ENCODE data around the gene PDF. TPM values are rescaled to one million over a fixed set of nuclear protein-coding genes. Genes with fewer than 3 reads are reported as not detected.

Gene PDF
- polyA plus RNA-seq, 4 donors: 3.8 to 18.1 (median 8.6) TPM

DNA sequence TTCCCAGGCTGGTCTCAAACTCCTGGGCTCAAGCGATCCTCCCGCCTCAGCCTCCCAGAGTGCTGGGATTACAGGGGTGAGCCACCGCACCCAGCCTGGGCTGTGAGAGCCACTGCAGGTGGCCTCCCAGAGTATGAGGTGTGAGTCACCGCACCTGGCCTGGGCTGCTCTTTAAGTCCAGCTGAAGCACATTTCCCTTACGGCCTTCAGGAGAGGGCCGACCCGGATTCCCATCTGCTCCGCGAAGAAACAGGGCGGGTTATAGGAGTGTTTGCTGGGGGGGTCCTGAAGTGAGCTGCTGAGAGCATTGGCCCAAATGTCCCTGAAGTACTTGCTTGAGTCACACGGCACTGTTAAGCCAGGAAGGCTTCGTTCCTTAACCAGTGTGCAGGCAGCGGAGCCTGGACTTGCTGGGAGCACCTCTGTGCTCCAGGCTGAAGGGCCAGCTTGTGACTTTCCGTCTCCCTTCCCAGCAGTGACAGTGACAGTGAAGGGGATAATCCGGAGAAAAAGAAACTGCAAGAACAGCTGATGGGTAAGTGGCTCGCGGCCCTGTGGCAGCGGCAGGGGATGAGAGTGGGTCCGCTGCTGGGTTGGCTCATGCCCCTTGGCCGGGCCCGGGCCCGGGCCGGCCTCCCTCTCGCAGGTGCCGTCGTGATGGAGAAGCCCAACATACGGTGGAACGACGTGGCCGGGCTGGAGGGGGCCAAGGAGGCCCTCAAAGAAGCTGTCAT is 12.0 kb downstream of the PDF start:
- Histone ChIP-seq H3K36me3 (ENCODE audit: control insufficient read depth in 3 of 3, insufficient read depth in 2 of 3, low read depth in 1 of 3, low read length in 3 of 3) (peaks cover 32 to 95% (median 43%) of the 10 kb centered on the region in 3 donors), H3K4me1 (ENCODE audit: control insufficient read depth in 3 of 3, insufficient read depth in 2 of 3, low read depth in 1 of 3, low read length in 2 of 3) (no peaks in the 10 kb centered on the region), H3K4me3 (ENCODE audit: low read depth in 1 of 3, low read length in 3 of 3) (no peak overlapping the region), H3K27me3 (ENCODE audit: control insufficient read depth in 3 of 3, insufficient read depth in 3 of 3, low read length in 3 of 3) (no peaks in the 10 kb centered on the region), H3K27ac (ENCODE audit: low read depth in 1 of 3, low read length in 2 of 3) (no peak overlapping the region), H3K9me3 (ENCODE audit: control insufficient read depth in 2 of 2, insufficient read depth in 1 of 2, low read depth in 1 of 2, low read length in 1 of 2) (no peaks in the 10 kb centered on the region)
- no peak for FAIRE-seq
- DNase-seq: no peak
- WGBS, 3 donors: 92 to 94% (median 94%) methylated on average over 30 of the region's 30 CpGs

GRCh38 chr16:69316595-69317034 is 13.8 kb downstream of the PDF start:
- peaks cover 0 to 4% (median 3%) of the 10 kb centered on the region in 3 donors for H3K4me1 ChIP-seq (ENCODE audit: control insufficient read depth in 3 of 3, insufficient read depth in 2 of 3, low read depth in 1 of 3, low read length in 2 of 3)
- no peaks in the 10 kb centered on the region for H3K9me3 ChIP-seq (ENCODE audit: control insufficient read depth in 2 of 2, insufficient read depth in 1 of 2, low read depth in 1 of 2, low read length in 1 of 2)
- no peak overlapping the region for H3K4me3 ChIP-seq (ENCODE audit: low read depth in 1 of 3, low read length in 3 of 3)
- no peak for FAIRE-seq
- H3K27ac ChIP-seq (ENCODE audit: low read depth in 1 of 3, low read length in 2 of 3): no peak overlapping the region
- DNase-seq: no peak
- no peaks in the 10 kb centered on the region for H3K27me3 ChIP-seq (ENCODE audit: control insufficient read depth in 3 of 3, insufficient read depth in 3 of 3, low read length in 3 of 3)
- 89 to 93% (median 91%) methylated on average over 17 of the region's 17 CpGs for WGBS, 3 donors
- H3K36me3 ChIP-seq (ENCODE audit: control insufficient read depth in 3 of 3, insufficient read depth in 2 of 3, low read depth in 1 of 3, low read length in 3 of 3): peaks cover 26 to 84% (median 29%) of the 10 kb centered on the region in 3 donors

DNA sequence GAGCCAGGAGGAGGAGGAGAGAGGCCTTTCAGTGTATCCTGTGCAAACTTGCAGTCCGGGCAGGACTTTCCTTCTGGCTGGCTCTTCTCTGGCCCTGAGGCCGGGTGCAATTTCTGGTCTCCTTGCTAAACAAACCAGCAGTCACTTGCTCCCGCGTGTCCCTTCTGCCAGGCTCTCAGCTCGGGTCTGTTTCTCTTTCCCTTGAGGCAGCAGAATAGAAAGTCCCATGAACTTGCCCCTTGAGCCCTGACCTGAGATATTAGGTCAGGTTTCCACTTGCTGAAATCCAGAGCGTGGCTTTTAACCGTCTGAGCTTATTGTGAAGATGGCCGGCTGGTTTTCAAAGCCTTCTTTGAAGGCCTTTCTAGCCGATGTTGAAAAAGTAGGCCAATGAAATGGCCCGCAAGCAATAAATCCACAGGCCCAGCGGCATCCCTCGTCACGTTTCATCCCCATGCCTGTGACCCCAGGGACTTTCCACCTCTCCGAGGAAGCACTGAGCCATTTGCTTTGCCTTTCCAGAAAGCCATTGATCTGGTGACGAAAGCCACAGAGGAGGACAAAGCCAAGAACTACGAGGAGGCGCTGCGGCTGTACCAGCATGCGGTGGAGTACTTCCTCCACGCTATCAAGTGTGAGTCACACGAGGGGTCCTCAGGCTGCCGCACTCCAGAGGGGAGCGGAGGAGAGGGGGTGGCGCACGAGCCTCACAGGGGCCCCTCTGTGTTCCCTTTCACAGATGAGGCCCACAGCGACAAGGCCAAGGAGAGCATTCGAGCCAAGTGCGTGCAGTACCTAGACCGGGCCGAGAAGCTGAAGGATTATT is 14.7 kb downstream of the PDF start:
- Histone ChIP-seq H3K4me3 (ENCODE audit: low read depth in 1 of 3, low read length in 3 of 3) (no peak overlapping the region), H3K27ac (ENCODE audit: low read depth in 1 of 3, low read length in 2 of 3) (no peak overlapping the region), H3K27me3 (ENCODE audit: control insufficient read depth in 3 of 3, insufficient read depth in 3 of 3, low read length in 3 of 3) (no peaks in the 10 kb centered on the region), H3K4me1 (ENCODE audit: control insufficient read depth in 3 of 3, insufficient read depth in 2 of 3, low read depth in 1 of 3, low read length in 2 of 3) (peaks cover 0 to 4% (median 3%) of the 10 kb centered on the region in 3 donors), H3K36me3 (ENCODE audit: control insufficient read depth in 3 of 3, insufficient read depth in 2 of 3, low read depth in 1 of 3, low read length in 3 of 3) (peaks cover 20 to 75% (median 24%) of the 10 kb centered on the region in 3 donors), H3K9me3 (ENCODE audit: control insufficient read depth in 2 of 2, insufficient read depth in 1 of 2, low read depth in 1 of 2, low read length in 1 of 2) (no peaks in the 10 kb centered on the region)
- FAIRE-seq (no peak), DNase-seq (no peak)
- 90 to 91% (median 91%) methylated on average over 30 of the region's 30 CpGs for WGBS, 3 donors

DNA sequence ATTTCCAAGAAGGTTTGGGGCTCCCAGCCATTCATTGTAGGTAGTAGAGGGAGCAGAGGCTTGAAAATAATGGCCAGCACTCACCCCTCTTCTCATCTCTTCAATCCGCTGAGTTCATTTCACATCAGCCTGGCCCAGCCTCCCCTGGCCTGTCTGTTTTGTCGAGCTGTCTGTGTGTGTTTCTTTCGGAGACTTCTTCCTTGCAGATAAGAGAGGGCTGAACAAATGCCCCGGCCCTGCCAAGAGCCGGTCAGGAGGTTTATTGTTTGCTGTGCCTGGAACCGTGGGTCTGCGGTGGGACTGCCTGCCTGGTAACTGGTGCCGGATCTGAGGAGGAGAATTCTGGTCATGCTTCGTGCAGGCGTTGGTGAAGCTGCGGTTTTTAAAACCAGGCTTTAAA is 15.9 kb downstream of the PDF start:
- DNase-seq (no peak), FAIRE-seq (no peak)
- no peaks in the 10 kb centered on the region for H3K27me3 ChIP-seq (ENCODE audit: control insufficient read depth in 3 of 3, insufficient read depth in 3 of 3, low read length in 3 of 3)
- H3K9me3 ChIP-seq (ENCODE audit: control insufficient read depth in 2 of 2, insufficient read depth in 1 of 2, low read depth in 1 of 2, low read length in 1 of 2): no peaks in the 10 kb centered on the region
- peaks cover 12 to 63% (median 13%) of the 10 kb centered on the region in 3 donors for H3K36me3 ChIP-seq (ENCODE audit: control insufficient read depth in 3 of 3, insufficient read depth in 2 of 3, low read depth in 1 of 3, low read length in 3 of 3)
- H3K4me1 ChIP-seq (ENCODE audit: control insufficient read depth in 3 of 3, insufficient read depth in 2 of 3, low read depth in 1 of 3, low read length in 2 of 3): peaks cover 0 to 4% (median 3%) of the 10 kb centered on the region in 3 donors
- no peak overlapping the region for H3K4me3 ChIP-seq (ENCODE audit: low read depth in 1 of 3, low read length in 3 of 3)
- 84 to 90% (median 84%) methylated on average over 11 of the region's 11 CpGs for WGBS, 3 donors
- no peak overlapping the region for H3K27ac ChIP-seq (ENCODE audit: low read depth in 1 of 3, low read length in 2 of 3)

DNA sequence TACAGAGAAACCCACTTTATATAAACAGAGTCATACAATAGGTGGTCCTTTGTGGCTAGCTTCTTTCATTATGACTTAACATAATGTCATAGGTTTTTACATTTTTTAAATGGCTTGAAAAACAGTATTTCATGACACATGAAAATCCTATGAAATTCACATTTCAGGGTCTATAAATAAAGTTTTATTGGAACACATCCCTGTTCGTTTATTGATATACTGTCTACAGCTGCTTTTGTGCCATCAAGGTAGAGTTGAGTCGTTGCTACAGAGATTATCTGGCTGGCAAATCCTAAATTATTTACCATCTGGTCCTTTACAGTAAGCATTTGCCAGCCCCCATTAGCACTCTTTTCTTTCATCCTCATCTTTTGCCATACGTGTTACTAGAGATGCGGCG is 16.9 kb downstream of the PDF start:
- Histone ChIP-seq H3K36me3 (ENCODE audit: control insufficient read depth in 3 of 3, insufficient read depth in 2 of 3, low read depth in 1 of 3, low read length in 3 of 3) (peaks cover 7 to 52% (median 8%) of the 10 kb centered on the region in 3 donors), H3K4me1 (ENCODE audit: control insufficient read depth in 3 of 3, insufficient read depth in 2 of 3, low read depth in 1 of 3, low read length in 2 of 3) (peaks cover 0 to 4% (median 3%) of the 10 kb centered on the region in 3 donors), H3K27ac (ENCODE audit: low read depth in 1 of 3, low read length in 2 of 3) (no peak overlapping the region), H3K9me3 (ENCODE audit: control insufficient read depth in 2 of 2, insufficient read depth in 1 of 2, low read depth in 1 of 2, low read length in 1 of 2) (no peaks in the 10 kb centered on the region), H3K4me3 (ENCODE audit: low read depth in 1 of 3, low read length in 3 of 3) (no peak overlapping the region), H3K27me3 (ENCODE audit: control insufficient read depth in 3 of 3, insufficient read depth in 3 of 3, low read length in 3 of 3) (no peaks in the 10 kb centered on the region)
- WGBS, 3 donors: 91 to 96% (median 94%) methylated on average over 5 of the region's 5 CpGs
- FAIRE-seq: no peak
- no peak for DNase-seq

DNA sequence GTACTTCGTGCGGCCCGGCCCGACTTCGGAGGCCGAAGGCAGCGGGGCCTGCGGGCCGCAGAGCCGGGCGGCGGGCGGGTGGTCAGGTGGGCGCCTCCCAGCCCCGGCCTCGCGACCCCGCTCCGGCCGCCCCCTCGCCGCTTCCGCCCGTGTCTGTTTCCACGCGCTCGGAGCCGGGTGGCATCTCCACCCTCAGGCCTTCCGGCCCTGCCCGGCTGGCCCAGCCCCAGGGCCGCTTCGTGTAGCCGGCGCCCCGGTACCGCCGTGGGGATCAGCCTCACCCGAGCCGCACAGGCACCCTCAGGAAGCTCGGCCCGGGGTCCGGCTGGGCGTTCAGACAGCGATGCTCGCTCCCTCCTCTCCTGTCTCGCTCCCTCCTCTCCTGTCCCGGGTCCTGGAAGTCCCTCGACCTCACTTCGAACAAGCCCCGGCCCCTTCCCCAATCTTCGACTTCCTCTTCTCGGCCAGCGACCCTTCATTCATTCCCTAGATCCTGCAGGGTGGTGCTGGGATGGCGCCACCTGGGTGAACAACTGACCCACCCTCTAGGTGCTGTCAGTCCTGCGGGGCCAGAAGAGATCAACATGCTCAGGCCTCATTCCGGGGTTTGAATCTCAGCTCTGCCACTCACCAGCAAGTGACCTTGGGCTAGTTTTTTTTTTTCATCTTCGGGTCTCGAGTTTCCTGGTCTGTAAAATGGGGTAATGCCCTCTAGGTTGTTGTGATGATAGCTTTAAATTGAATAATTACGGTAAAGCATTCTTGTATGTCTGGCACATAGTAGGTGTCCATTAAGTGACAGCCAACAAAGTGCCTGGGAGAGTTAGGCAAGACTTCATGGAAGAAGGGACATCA is 18.6 kb downstream of the PDF start:
- H3K9me3 ChIP-seq (ENCODE audit: control insufficient read depth in 2 of 2, insufficient read depth in 1 of 2, low read depth in 1 of 2, low read length in 1 of 2): no peaks in the 10 kb centered on the region
- H3K36me3 ChIP-seq (ENCODE audit: control insufficient read depth in 3 of 3, insufficient read depth in 2 of 3, low read depth in 1 of 3, low read length in 3 of 3): peaks cover 4 to 37% (median 8%) of the 10 kb centered on the region in 3 donors
- peaks cover 0 to 4% (median 3%) of the 10 kb centered on the region in 3 donors for H3K4me1 ChIP-seq (ENCODE audit: control insufficient read depth in 3 of 3, insufficient read depth in 2 of 3, low read depth in 1 of 3, low read length in 2 of 3)
- no peaks in the 10 kb centered on the region for H3K27me3 ChIP-seq (ENCODE audit: control insufficient read depth in 3 of 3, insufficient read depth in 3 of 3, low read length in 3 of 3)
- H3K4me3 ChIP-seq (ENCODE audit: low read depth in 1 of 3, low read length in 3 of 3): peak overlapping the region; percentile 77 to 95 (median 84)
- no peak for FAIRE-seq
- peak in 1 of 2 donors; percentile 44 for DNase-seq
- peak overlapping the region; percentile 65 to 91 (median 86) for H3K27ac ChIP-seq (ENCODE audit: low read depth in 1 of 3, low read length in 2 of 3)
- WGBS, 3 donors: 1% methylated on average over 26 to 59 of the region's 59 CpGs

GRCh38 chr16:69310653-69311532 is 19.5 kb downstream of the PDF start, which contains the start of gene VPS4A:
Gene VPS4A (plus strand): TSS chr16:69311350. CDS start chr16:69311512, 162 bp downstream.
- H3K27ac ChIP-seq (ENCODE audit: low read depth in 1 of 3, low read length in 2 of 3): peak within 1 kb of the TSS; percentile 68 to 93 (median 86)
- peaks cover 0 to 4% (median 3%) of the 10 kb centered on the region in 3 donors for H3K4me1 ChIP-seq (ENCODE audit: control insufficient read depth in 3 of 3, insufficient read depth in 2 of 3, low read depth in 1 of 3, low read length in 2 of 3)
- DNase-seq: peak; percentile 97 to 99
- no peaks in the 10 kb centered on the region for H3K27me3 ChIP-seq (ENCODE audit: control insufficient read depth in 3 of 3, insufficient read depth in 3 of 3, low read length in 3 of 3)
- no peak for FAIRE-seq
- peaks cover 0 to 28% (median 2%) of the 10 kb centered on the region in 3 donors for H3K36me3 ChIP-seq (ENCODE audit: control insufficient read depth in 3 of 3, insufficient read depth in 2 of 3, low read depth in 1 of 3, low read length in 3 of 3)
- WGBS, 3 donors: 8 to 9% (median 8%) methylated on average over 59 to 70 of the region's 70 CpGs
- peak within 1 kb of the TSS; percentile 77 to 95 (median 84) for H3K4me3 ChIP-seq (ENCODE audit: low read depth in 1 of 3, low read length in 3 of 3)
- no peaks in the 10 kb centered on the region for H3K9me3 ChIP-seq (ENCODE audit: control insufficient read depth in 2 of 2, insufficient read depth in 1 of 2, low read depth in 1 of 2, low read length in 1 of 2)

Measured in small intestine (tissue), 7 donors.